EL (cell line): ENCODE measurements around the gene POLD2.
A peak's percentile ranks its signal among the peaks of the same experiment; 100 is the strongest.

Source experiments
- DNase-seq: peaks from one replicate; pipeline ENCODE4 v3.0.0-alpha.2; 2016

Gene POLD2

GRCh38 chr7:44080118-44080517, 43.2 kb downstream of the POLD2 start:
- DNase-seq, result no peak

- DNase-seq, result no peak
Measured at GRCh38 chr7:44079331-44080021, 43.9 kb downstream of the POLD2 start.

- DNase-seq, result no peak
Measured at GRCh38 chr7:44078521-44078920, 44.8 kb downstream of the POLD2 start.

DNA sequence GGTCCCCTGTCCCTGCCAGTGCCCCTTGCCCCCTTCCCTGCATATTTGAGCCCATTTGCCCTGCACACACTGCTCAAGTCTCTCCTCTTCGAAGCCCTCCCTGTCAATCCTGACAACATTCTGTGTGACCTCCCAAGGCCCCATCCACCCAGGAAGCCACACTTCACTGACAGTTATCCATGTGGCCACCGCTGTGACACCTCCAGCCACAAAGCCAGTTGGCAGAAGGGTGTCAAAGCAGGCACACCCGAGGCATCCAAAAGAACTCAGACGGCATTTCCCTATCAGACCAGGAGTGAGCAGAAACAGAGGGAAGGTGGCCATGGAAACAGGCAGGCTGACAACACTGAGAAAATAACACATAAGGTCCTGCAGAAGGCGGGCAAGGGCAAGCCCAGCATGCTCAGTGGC, 45.7 kb downstream of the POLD2 start:
- no peak for DNase-seq

- no peak for DNase-seq
Measured at GRCh38 chr7:44077061-44077460, 46.3 kb downstream of the POLD2 start.

DNA sequence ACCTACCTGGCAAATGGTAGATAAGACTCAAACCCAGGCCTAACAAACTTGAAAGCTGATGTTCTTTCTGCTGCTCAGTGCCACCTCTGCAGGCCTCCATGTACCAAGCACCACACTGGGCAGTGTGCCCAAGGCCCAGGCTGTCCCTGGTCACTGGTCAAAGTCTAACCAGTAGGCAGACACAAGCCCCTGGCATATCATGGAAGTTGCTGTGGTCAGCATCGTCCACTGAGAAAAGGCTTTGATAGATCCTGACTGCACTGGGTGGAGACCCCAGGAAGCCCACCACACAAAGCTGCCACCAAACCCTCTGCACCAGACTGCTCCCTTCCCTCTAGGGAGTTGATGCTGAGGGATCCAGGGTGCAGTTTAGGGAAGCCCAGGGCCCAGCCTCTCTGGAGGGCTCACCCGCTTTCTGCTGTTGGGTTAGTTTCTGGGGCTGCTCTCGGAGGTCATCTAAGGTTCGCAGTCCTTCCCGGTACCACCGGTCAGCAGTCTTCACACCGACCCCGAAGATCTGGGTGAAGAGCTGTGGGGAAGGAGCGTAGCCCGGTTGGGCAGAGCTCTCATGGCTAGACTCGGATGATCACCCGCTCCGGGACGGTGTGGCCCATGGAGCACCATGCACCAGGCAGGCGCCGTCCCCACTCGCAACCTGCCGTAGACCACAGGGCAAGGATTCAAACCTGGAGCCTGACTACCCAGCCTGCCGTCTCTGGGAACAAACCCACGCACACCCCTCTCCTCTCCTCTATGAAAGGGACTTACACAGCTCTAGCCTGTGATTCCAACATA, 47.0 kb downstream of the POLD2 start:
- DNase-seq, result no peak

GRCh38 chr7:44075296-44076075, 47.9 kb downstream of the POLD2 start:
- no peak for DNase-seq

DNA sequence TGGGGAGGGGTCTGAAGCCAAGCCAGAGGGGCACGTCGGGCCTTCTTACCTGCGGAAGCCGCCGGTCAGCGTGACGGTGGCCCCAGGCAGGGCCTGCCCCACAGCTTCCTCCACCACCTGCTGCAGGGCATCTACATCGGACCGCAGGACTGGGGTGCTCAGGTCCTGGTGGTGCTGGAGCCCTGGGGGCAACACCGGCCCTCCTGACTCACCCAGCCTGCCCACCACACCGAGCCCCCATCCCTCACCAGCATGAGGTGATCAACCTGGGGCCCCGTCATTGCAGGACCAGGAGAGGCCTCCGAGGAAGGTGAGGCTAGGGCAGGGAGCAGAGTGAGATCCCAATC, 49.0 kb downstream of the POLD2 start:
- DNase-seq, result no peak

GRCh38 chr7:44073664-44074348, 49.5 kb downstream of the POLD2 start:
- DNase-seq, result peak; percentile 91

DNA sequence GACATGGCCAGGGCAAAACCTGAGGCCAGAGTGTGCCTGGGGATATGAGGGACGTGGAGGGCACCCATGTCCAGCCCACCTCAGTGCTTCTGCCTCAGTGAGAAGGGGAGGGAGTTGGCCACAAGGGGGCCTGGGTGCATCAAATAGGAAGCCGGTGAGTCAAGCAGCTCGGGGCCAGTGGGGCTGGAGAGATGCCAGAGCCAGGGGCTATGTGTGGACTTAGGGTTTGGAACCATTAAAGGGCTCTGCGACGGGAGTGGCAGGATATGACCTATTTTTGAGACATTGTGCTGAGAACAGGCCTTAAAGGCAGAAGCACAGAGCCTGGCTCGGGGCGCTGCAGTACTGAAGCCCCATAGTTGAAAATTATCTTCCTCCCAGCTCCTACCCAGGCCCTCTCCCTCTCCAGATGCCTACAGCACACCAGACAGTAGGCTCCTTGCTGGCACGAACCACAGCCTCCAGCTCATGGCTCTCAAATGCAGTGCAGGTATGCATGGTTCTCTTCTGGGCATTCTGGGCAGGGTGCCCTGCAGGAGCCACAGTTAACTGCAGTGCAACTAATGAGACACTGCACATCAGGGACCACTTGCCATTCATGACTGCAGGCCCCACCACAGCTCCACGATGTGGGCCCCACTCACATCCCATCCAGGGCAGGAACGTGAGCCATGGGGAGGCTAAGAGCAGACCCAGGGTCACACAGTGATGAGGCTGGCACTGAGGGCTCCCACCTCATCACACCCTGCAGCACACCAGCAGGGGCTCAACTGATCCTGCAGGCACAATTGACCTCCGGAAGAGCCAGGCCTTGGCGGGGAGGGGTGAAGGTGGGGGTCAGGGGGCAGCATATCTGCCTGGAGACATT, 50.8 kb downstream of the POLD2 start:
- peak; percentile 97 for DNase-seq

GRCh38 chr7:44071726-44072363, 51.5 kb downstream of the POLD2 start:
- DNase-seq, result no peak

DNA sequence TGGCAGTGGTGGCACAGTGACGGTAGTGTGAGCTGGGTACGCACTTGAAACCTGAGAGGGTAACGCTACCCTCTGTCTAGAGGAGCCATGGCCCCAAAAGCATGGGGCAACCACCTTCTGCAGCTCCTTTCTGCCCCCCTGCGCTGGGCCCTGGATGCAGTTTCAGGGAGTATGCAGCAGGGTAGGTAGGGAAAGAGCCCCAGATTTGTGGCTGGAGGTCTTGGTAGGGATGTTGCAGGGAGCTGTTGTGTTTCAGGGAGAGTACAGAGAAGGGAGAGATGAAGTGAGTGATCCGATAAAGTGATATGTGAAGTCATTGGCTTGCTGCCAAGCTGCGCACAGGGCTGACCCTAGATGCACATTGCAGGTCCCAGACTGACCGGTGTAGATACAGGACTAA, 55.3 kb downstream of the POLD2 start:
- no peak for DNase-seq

GRCh38 chr7:44067064-44067951, 56.0 kb downstream of the POLD2 start:
- no peak for DNase-seq

GRCh38 chr7:44066494-44067063, 56.8 kb downstream of the POLD2 start:
- no peak for DNase-seq

GRCh38 chr7:44066111-44066460, 57.3 kb downstream of the POLD2 start:
- DNase-seq, result no peak

GRCh38 chr7:44065431-44066110, 57.8 kb downstream of the POLD2 start, which contains the start of gene PGAM2:
PGAM2 (minus strand) TSS chr7:44065567; CDS start chr7:44065529, 38 bp downstream.
- no peak for DNase-seq

GRCh38 chr7:44064791-44065430, 58.4 kb downstream of the POLD2 start:
- DNase-seq, result no peak
